K562 (cell line): ENCODE measurements around the gene C15orf62. TPM values are rescaled to one million over a fixed set of nuclear protein-coding genes. Genes with fewer than 3 reads are reported as not detected.

Source experiments
- ATAC-seq: fragments of 200-7000 bp; cut with Tn5 transposase; 3 replicates; pipeline ENCODE4 v1.9.1; 2020; ENCODE audit warnings: moderate library complexity
- BruUV-seq: library from RNA; stranded (reverse); fragments of 400-500 nt; replicated peaks from 2 replicates; lab custom pipeline; 2021; lab: Mats Ljungman, UMichigan
- CTCF ChIA-PET: fragments of 300-600 bp; formaldehyde crosslinking; extraction: SDS; loops from one replicate; lab custom pipeline; 2021; ENCODE audit warnings: low intra/inter-chr PET ratio; lab: Yijun Ruan, JAX
- POLR2A ChIA-PET: fragments of 300-600, 350-650 bp; sonication (Branson Sonifier 250); formaldehyde crosslinking; extraction: SDS; loops from one replicate; lab custom pipeline; 2021; ENCODE audit warnings: antibody characterized with exemption, inconsistent platforms; lab: Yijun Ruan, JAX
- DNase-seq, 4 experiments: peaks; one replicate each; pipeline versions ENCODE4 v3.0.0 to v3.0.0-alpha.2; 2011 to 2018; ENCODE audit warnings: low spot score in 3 of 4, mixed read lengths in 3 of 4; ENCODE audit errors: extremely low read depth in 1 of 4
- FAIRE-seq: peaks from 2 replicates; lab custom pipeline; 2011; peaks lifted over from hg19 to GRCh38; lab: Jason Lieb, UNC
- H2AFZ ChIP-seq: 2 replicates; pipeline ENCODE4 v1.6.0; 2011; ENCODE audit warnings: low read depth, low read length, control low read depth, inconsistent platforms
- H3K27ac ChIP-seq: fragments of 200-600 bp; 3 replicates; pipeline ENCODE4 v1.8.0; 2011; ENCODE audit warnings: low read depth, mild to moderate bottlenecking, control low read depth, inconsistent platforms, low read length, moderate library complexity, mixed read lengths; ENCODE audit errors: extremely low read depth
- H3K27me3 ChIP-seq, 2 experiments: fragments of 300-600 bp in 1 of 2; 2 replicates in 1 of 2; 3 replicates in 1 of 2; pipeline versions ENCODE4 v1.6.0 to v1.8.0; 2011; ENCODE audit warnings: inconsistent platforms in 2 of 2, low read length in 2 of 2, mild to moderate bottlenecking in 1 of 2, mixed read lengths in 1 of 2, moderate library complexity in 1 of 2; ENCODE audit not compliant: control insufficient read depth in 2 of 2, insufficient read depth in 2 of 2
- H3K36me3 ChIP-seq: fragments of 300-600 bp; 3 replicates; pipeline ENCODE4 v1.8.0; 2011; ENCODE audit warnings: mild to moderate bottlenecking, low read length, inconsistent platforms; ENCODE audit not compliant: control insufficient read depth, insufficient read depth
- H3K4me1 ChIP-seq, 2 experiments: fragments of 200-600 bp in 1 of 2; replicated peaks in 1 of 2; 2 replicates in 1 of 2; 3 replicates in 1 of 2; pipeline versions ENCODE4 v1.5.1 to v1.8.0; 2011; ENCODE audit warnings: inconsistent platforms in 2 of 2, low read length in 2 of 2, mild to moderate bottlenecking in 1 of 2, mixed read lengths in 1 of 2, moderate library complexity in 1 of 2; ENCODE audit not compliant: control insufficient read depth in 2 of 2, insufficient read depth in 2 of 2
- H3K4me2 ChIP-seq: 2 replicates; pipeline ENCODE4 v1.6.1; 2011; ENCODE audit warnings: low read length, control low read depth, inconsistent platforms, mixed read lengths; ENCODE audit not compliant: insufficient read depth
- H3K4me3 ChIP-seq: fragments of 200-600 bp; sonication (generic), shearing (Covaris generic); 2 replicates; pipeline ENCODE4 v1.5.1; 2016; ENCODE audit warnings: control low read depth, inconsistent platforms
- H3K79me2 ChIP-seq: fragments of 200-600 bp; 3 replicates; pipeline ENCODE4 v1.8.0; 2011; ENCODE audit warnings: low read length, inconsistent platforms; ENCODE audit not compliant: control insufficient read depth, insufficient read depth
- H3K9ac ChIP-seq, 2 experiments: 2 replicates each; pipeline versions ENCODE4 v1.6.0 to v1.6.1; 2011; ENCODE audit warnings: low read depth in 2 of 2, low read length in 2 of 2, control low read depth in 1 of 2, inconsistent platforms in 1 of 2, mild to moderate bottlenecking in 1 of 2, mixed read lengths in 1 of 2; ENCODE audit not compliant: insufficient read depth in 1 of 2
- H3K9me1 ChIP-seq: one replicate; pipeline ENCODE4 v1.6.0; 2011; ENCODE audit warnings: inconsistent platforms, mild to moderate bottlenecking, low read length, moderate library complexity; ENCODE audit not compliant: control insufficient read depth, insufficient read depth
- H3K9me3 ChIP-seq: replicated peaks from 2 replicates; pipeline ENCODE4 v1.5.1; 2011; ENCODE audit warnings: low read depth, low read length, inconsistent platforms; ENCODE audit not compliant: control insufficient read depth, insufficient read depth
- H4K20me1 ChIP-seq: replicated peaks from 2 replicates; pipeline ENCODE4 v1.6.1; 2011; ENCODE audit warnings: low read length, inconsistent platforms, mixed read lengths; ENCODE audit not compliant: control insufficient read depth, insufficient read depth
- BRCA1 ChIP-seq, 2 experiments: fragments of 450-650 bp in 1 of 2; sonication (generic) in 1 of 2; formaldehyde crosslinking in 1 of 2; IDR thresholded peaks; 2 replicates each; pipeline versions ENCODE4 v1.5.0 to v1.6.1; 2017 to 2020; ENCODE audit warnings: mild to moderate bottlenecking in 1 of 2, missing genetic modification reagents in 1 of 2
- C11orf30 ChIP-seq: fragments of 450-650 bp; IDR thresholded peaks from 2 replicates; pipeline ENCODE4 v1.6.1; 2016; ENCODE audit warnings: low read depth, mild to moderate bottlenecking
- COPS2 ChIP-seq: fragments of 450-650 bp; conservative IDR thresholded peaks from 2 replicates; pipeline ENCODE4 v1.6.1; 2016; ENCODE audit warnings: mild to moderate bottlenecking, moderate library complexity
- E2F5 ChIP-seq: sonication (generic); formaldehyde crosslinking; IDR thresholded peaks from 2 replicates; pipeline ENCODE4 v1.8.0; 2022; ENCODE audit warnings: mild to moderate bottlenecking, missing genetic modification reagents
- IRF2 ChIP-seq: sonication (generic); formaldehyde crosslinking; IDR thresholded peaks from 2 replicates; pipeline ENCODE4 v1.8.1; 2022; ENCODE audit warnings: mild to moderate bottlenecking, missing genetic modification reagents
- JUNB ChIP-seq: fragments of 450-650 bp; formaldehyde crosslinking; conservative IDR thresholded peaks from 2 replicates; pipeline ENCODE4 v1.4.0; 2020; ENCODE audit warnings: mild to moderate bottlenecking
- MYNN ChIP-seq, 2 experiments: sonication (generic); formaldehyde crosslinking in 1 of 2; IDR thresholded peaks; 2 replicates each; pipeline versions ENCODE4 v1.5.0 to v1.6.1; 2016 to 2020; ENCODE audit warnings: antibody characterized with exemption in 1 of 2, missing genetic modification reagents in 1 of 2
- NFE2L1 ChIP-seq: fragments of 450-650 bp; IDR thresholded peaks from 2 replicates; pipeline ENCODE4 v1.6.1; 2016; ENCODE audit warnings: missing genetic modification characterization, low read depth, mild to moderate bottlenecking, missing compliant biosample characterization, moderate library complexity, borderline replicate concordance
- PRPF4 ChIP-seq: fragments of 200-400 bp; formaldehyde crosslinking; IDR thresholded peaks from one replicate; pipeline ENCODE4 v1.6.1; 2017; ENCODE audit warnings: low read length, low read depth, mild to moderate bottlenecking; ENCODE audit not compliant: insufficient read depth, poor library complexity, severe bottlenecking
- RBBP5 ChIP-seq: fragments of 200-600 bp; sonication (generic); IDR thresholded peaks from 2 replicates; pipeline ENCODE4 v1.6.1; 2012; ENCODE audit warnings: borderline replicate concordance, mild to moderate bottlenecking, low read length, control low read depth, inconsistent platforms; ENCODE audit not compliant: insufficient read depth, poor library complexity, severe bottlenecking
- TEAD4 ChIP-seq, 2 experiments: sonication (generic) in 1 of 2; formaldehyde crosslinking in 1 of 2; IDR thresholded peaks; 2 replicates each; pipeline versions ENCODE4 v1.6.1 to v1.8.0; 2012 to 2022; ENCODE audit warnings: borderline replicate concordance in 1 of 2, inconsistent platforms in 1 of 2, low read length in 1 of 2, mild to moderate bottlenecking in 1 of 2, missing genetic modification reagents in 1 of 2
- YY1 ChIP-seq, 3 experiments: IDR thresholded peaks; 2 replicates each; pipeline ENCODE4 v1.6.1; 2011; ENCODE audit warnings: low read length in 2 of 3, mild to moderate bottlenecking in 2 of 3, moderate library complexity in 2 of 3, borderline replicate concordance in 1 of 3, control low read depth in 1 of 3, low read depth in 1 of 3; ENCODE audit not compliant: insufficient read depth in 3 of 3, insufficient replicate concordance in 2 of 3, control insufficient read depth in 1 of 3, insufficient read length in 1 of 3; ENCODE audit errors: extremely low read depth in 1 of 3
- ZC3H4 ChIP-seq: sonication (generic); formaldehyde crosslinking; IDR thresholded peaks from 2 replicates; pipeline ENCODE4 v1.9.0; 2021; ENCODE audit warnings: missing genetic modification reagents, borderline replicate concordance
- ZNF174 ChIP-seq: fragments of 250-450 bp; sonication (Bioruptor Pico); IDR thresholded peaks from 2 replicates; pipeline ENCODE4 v1.4.0; 2020; ENCODE audit warnings: mild to moderate bottlenecking
- ZNF785 ChIP-seq: fragments of 250-450 bp; sonication (Bioruptor Pico); IDR thresholded peaks from 2 replicates; pipeline ENCODE4 v1.4.0; 2020; ENCODE audit warnings: mild to moderate bottlenecking
- WGBS: fragments of 100-300 bp; shearing (Covaris generic); methylation state at CpG from one replicate; pipeline ENCODE4 v1.1.6; 2016; ENCODE audit warnings: low coverage, mixed read lengths; ENCODE audit not compliant: insufficient coverage; ENCODE audit errors: missing lambda C conversion rate; 5-methylcytosine and 5-hydroxymethylcytosine counted together
- in situ Hi-C: fragments of 300-500 bp; cut with MboI; formaldehyde crosslinking; loops from 4 replicates; pipeline ENCODE4 v1.15.0; 2018; ENCODE audit warnings: inconsistent platforms, mixed read lengths
- intact Hi-C: fragments of 100-400 bp; cut with micrococcal nuclease; formaldehyde crosslinking; loops from 2 replicates; pipeline ENCODE4 v1.14.2; 2022
- polyA plus RNA-seq, 8 experiments: library from polyadenylated mRNA; depleted of rRNA in 4 of 8; stranded (reverse) in 5 of 8; unstranded in 3 of 8; fragments of >200 nt; fragmentation: Nextera tagmentation in 2 of 8; fragmentation: Illumina TruSeq in 1 of 8; extraction: Ambion mirVana in 2 of 8; extraction: Trizol in 1 of 8; gene quantifications; 2 replicates each; pipeline versions ENCODE4 v1.2.1 to v1.2.3, GENCODE V29; 2011 to 2014; ENCODE audit warnings: inconsistent platforms in 1 of 8, missing spikeins in 1 of 8
- total RNA-seq, 7 experiments: library from RNA; depleted of rRNA in 6 of 7; stranded (reverse); fragments of >200 nt in 6 of 7; fragmentation: Illumina TruSeq in 2 of 7; extraction: Trizol in 2 of 7; gene quantifications; 2 replicates each; pipeline versions ENCODE4 v1.2.1 to v1.2.3, GENCODE V29; 2011 to 2021; ENCODE audit warnings: low replicate concordance in 1 of 7
- TF ChIP-seq, protein P1 (sequence below): fragments of 450-650 bp; formaldehyde crosslinking; IDR thresholded peaks from 2 replicates; pipeline ENCODE4 v1.4.0; 2022; ENCODE audit warnings: missing genetic modification characterization
- TF ChIP-seq, protein P2 (sequence below), 2 experiments: IDR thresholded peaks; 2 replicates each; pipeline ENCODE4 v1.6.1; 2011; ENCODE audit warnings: borderline replicate concordance in 1 of 2, control low read depth in 1 of 2, low read depth in 1 of 2, low read length in 1 of 2, mild to moderate bottlenecking in 1 of 2, mixed read lengths in 1 of 2, moderate library complexity in 1 of 2; ENCODE audit not compliant: insufficient read depth in 1 of 2, insufficient read length in 1 of 2, poor library complexity in 1 of 2, severe bottlenecking in 1 of 2; ENCODE audit errors: extremely low read depth in 1 of 2

C15orf62 gene
- total and polyA plus RNA-seq, 9 of the 15 experiments (the other 6 are each of a cell fraction or from before 2014, with no cell fraction given): 0.01 to 0.76 (median 0.30) TPM; not detected in 1

DNA sequence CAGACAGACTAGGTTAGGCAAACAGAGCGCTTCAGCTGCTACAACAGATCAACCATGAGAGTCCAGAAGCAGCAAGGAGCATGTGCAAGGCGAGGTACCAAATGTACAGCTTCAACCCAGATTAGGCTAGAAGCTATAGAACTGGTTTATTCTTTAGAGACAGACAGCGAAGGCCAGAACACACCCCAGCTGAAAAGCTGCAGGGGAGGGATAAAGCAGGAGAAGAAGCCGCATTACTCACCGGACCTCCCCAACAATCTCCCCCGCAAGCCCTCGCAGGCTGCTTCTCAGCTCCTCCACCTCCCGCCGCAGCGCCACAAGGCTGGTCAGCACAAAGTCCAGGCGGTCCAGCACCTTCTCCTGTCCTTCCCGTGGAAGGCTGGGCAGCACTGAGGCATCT, 18.0 kb upstream of the C15orf62 start:
- peaks cover 65% of the 10 kb centered on the region for H3K79me2 ChIP-seq
- 30% methylated on average over 8 of the region's 12 CpGs for WGBS
- DNase-seq: peak in 2 of 4 experiments; percentile 67 to 82
- H3K27ac ChIP-seq: peak overlapping the region; percentile 64
- H3K4me1 ChIP-seq: peaks cover 43 to 52% of the 10 kb centered on the region in 2 experiments
- intact Hi-C loops: loop anchor here (10.0 kb wide), 1 partner anchor 187 kb away; the partner anchor contains the start of genes CCDC32 and RPUSD2
- H4K20me1 ChIP-seq: 0 out of 2 replicates have a peak, but pooled peaks cover 4% of the 10 kb centered on the region
- H3K4me2 ChIP-seq: peak overlapping the region; percentile 79
- peak overlapping the region; percentile 54 to 86 for H3K9ac ChIP-seq
- ChIA-PET POLR2A (interaction anchor here (0.7 to 3.1 kb wide), 8 partner anchors 9 to 301 kb away, joined by 3 to 18 read pairs (median 4); partner anchors contain the start of genes GCHFR and RAD51), CTCF (no interaction called here)
- H3K36me3 ChIP-seq: peaks cover 64% of the 10 kb centered on the region
- H3K27me3 ChIP-seq: no peaks in the 10 kb centered on the region
- in situ Hi-C loops: no loop called here
- FAIRE-seq: peak; percentile 83
- peak overlapping the region; percentile 28; the same call in 1 of the 2 replicates for H2AFZ ChIP-seq
- no peaks in the 10 kb centered on the region for H3K9me3 ChIP-seq
- peak overlapping the region; percentile 26; the same call in 1 of the 2 replicates for H3K4me3 ChIP-seq
- ATAC-seq: peak; percentile 44
- no peaks in the 10 kb centered on the region for H3K9me1 ChIP-seq
- no TSS peak for BruUV-seq
- no peak for TF ChIP-seq ZNF174 (CRISPR knock-in tag)
- no peak for TF ChIP-seq COPS2
- peak; percentile 75 for TF ChIP-seq TEAD4 (IDR thresholded peaks at IDR 0.05; ENCODE audit: low read length)
- TF ChIP-seq TEAD4 (CRISPR knock-in tag; IDR thresholded peaks at IDR 0.05; ENCODE audit: borderline replicate concordance): no peak
- TF ChIP-seq YY1 (IDR thresholded peaks at IDR 0.05; ENCODE audit: borderline replicate concordance in 1 of 3, control insufficient read depth in 1 of 3, extremely low read depth in 1 of 3, insufficient read depth in 3 of 3, insufficient read length in 1 of 3, insufficient replicate concordance in 2 of 3, low read depth in 1 of 3, low read length in 2 of 3): no peak
- no peak for TF ChIP-seq C11orf30
- TF ChIP-seq ZNF785: no peak
- no peak for TF ChIP-seq BRCA1 (IDR thresholded peaks at IDR 0.05)
- TF ChIP-seq BRCA1 (CRISPR knock-in tag; IDR thresholded peaks at IDR 0.05): no peak
- TF ChIP-seq JUNB (CRISPR knock-in tag): no peak
- no peak for TF ChIP-seq IRF2 (CRISPR knock-in tag)
- TF ChIP-seq NFE2L1 (tag): no peak
- TF ChIP-seq ZC3H4 (CRISPR knock-in tag): no peak
- TF ChIP-seq, protein P1, sequence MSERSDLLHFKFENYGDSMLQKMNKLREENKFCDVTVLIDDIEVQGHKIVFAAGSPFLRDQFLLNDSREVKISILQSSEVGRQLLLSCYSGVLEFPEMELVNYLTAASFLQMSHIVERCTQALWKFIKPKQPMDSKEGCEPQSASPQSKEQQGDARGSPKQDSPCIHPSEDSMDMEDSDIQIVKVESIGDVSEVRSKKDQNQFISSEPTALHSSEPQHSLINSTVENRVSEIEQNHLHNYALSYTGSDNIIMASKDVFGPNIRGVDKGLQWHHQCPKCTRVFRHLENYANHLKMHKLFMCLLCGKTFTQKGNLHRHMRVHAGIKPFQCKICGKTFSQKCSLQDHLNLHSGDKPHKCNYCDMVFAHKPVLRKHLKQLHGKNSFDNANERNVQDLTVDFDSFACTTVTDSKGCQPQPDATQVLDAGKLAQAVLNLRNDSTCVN (CRISPR knock-in tag): no peak
- no peak for TF ChIP-seq E2F5
- 0 out of 2 replicates have a peak, but pooled peaks have one; percentile 21 for TF ChIP-seq MYNN (IDR thresholded peaks at IDR 0.05)
- TF ChIP-seq MYNN (CRISPR knock-in tag; IDR thresholded peaks at IDR 0.05): no peak
- TF ChIP-seq PRPF4: no peak
- TF ChIP-seq, protein P2, sequence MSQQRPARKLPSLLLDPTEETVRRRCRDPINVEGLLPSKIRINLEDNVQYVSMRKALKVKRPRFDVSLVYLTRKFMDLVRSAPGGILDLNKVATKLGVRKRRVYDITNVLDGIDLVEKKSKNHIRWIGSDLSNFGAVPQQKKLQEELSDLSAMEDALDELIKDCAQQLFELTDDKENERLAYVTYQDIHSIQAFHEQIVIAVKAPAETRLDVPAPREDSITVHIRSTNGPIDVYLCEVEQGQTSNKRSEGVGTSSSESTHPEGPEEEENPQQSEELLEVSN (IDR thresholded peaks at IDR 0.05; ENCODE audit: borderline replicate concordance in 1 of 2, extremely low read depth in 1 of 2, insufficient read depth in 1 of 2, insufficient read length in 1 of 2, low read depth in 1 of 2, low read length in 1 of 2, poor library complexity in 1 of 2, severe bottlenecking in 1 of 2): peak in 1 of 2 experiments; percentile 80
- TF ChIP-seq RBBP5: peak; percentile 60
